GM19463 (cell line): Measurements from ENCODE around the gene KCTD17.
"Not testable (repeated sequence)": the region's sequence is repeated elsewhere in the genome, so short reads cannot be mapped to it uniquely, and the experiment has no call there.

Experiments used
- ATAC-seq: cut with Tn5 transposase; IDR thresholded peaks from one replicate; pipeline ENCODE4 v1.9.1; 2021; ENCODE audit warnings: mild to moderate bottlenecking, moderate library complexity; ENCODE audit not compliant: unreplicated experiment

The KCTD17 gene

DNA sequence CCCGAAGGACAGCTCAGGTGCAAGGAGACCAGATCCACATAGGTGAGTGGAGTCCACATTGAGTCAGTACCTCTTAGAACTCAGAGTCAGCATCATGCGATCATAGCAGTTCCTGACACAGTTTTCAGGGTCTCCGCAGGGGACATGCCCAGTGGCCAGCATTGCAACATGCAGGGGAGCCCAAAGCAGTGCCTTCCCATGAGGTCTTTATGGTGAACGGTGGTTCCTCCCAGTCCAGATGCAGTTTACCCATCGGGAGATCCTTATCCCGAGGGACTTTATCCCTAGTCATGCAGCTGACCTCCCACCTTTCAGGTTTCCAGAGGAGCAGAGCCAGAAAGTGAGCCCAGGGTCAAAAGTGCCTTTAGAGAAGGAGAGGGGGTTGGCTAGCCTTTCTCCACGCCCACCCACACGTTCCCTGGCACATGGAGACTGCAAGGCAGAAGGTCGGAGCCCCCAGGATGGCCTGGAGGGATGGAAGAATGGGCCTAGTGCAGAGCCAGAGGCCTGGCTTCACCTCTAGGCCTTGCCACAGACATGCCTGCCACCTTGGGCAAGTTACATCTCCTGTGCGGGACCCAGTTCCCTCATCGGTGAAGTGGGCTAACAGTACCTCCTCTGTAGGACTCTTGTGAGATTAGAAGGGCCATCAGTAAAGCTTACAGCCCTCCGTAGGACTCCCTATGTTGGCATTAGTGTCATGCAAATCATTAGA lies 6.4 kb downstream of the KCTD17 start:
- ATAC-seq, result no peak

DNA sequence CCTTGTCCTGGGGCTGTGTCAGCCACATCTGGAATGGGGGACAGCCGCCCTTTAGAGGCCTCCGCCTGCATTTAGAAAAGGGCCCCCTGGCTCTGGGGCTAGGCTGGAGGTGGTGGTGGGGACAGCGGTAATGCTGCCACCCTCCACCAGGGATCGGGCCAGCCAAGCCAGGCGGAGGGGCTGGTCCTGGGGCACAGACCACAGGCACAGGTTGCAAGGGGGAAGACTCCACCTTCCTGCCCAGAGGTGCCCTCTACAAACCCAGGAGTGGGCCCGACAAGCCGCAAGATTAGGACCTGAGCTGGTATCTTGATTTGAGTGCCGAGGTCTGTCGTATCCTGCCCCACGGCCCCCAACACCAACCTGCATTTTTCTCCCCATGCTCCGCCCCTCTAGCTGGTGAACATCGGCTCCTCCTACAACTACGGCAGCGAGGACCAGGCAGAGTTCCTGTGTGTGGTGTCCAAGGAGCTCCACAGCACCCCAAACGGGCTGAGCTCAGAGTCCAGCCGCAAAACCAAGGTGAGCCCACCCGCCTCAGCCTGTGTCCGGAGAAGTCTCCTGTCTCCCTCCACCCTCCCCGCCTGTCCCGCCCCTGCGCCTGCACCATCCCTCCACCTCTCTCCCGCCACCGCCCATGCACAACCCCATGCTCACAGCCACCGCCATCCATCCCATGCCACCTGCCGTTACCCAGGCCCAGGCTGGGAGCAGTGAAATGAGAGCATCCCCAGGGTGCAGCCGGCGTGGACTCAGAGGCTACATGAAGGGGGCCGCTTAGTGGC lies 7.6 kb downstream of the KCTD17 start:
- no peak for ATAC-seq

- ATAC-seq, result no peak
These were observed 8.4 kb downstream of the KCTD17 start for GRCh38 chr22:37059876-37060449.

GRCh38 chr22:37060801-37061610 lies 9.5 kb downstream of the KCTD17 start:
- no peak for ATAC-seq

- ATAC-seq, result no peak
These were observed 10.3 kb downstream of the KCTD17 start for GRCh38 chr22:37061611-37062375.

DNA sequence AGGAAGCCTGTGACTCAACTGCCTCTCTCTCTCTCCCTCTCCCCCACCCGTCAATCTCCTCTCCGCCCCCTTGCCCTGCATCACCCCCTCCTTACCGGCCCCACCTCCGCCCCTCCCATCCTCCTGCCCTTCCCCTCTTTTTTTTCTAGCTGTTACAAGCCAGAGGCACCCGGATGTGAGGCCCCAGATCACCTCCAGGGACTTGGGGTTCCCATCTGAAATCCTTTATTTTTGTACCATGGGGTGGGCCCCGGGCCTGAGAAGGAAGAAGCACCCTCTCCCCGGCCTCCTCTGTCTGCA lies 10.8 kb downstream of the KCTD17 start:
- no peak for ATAC-seq

DNA sequence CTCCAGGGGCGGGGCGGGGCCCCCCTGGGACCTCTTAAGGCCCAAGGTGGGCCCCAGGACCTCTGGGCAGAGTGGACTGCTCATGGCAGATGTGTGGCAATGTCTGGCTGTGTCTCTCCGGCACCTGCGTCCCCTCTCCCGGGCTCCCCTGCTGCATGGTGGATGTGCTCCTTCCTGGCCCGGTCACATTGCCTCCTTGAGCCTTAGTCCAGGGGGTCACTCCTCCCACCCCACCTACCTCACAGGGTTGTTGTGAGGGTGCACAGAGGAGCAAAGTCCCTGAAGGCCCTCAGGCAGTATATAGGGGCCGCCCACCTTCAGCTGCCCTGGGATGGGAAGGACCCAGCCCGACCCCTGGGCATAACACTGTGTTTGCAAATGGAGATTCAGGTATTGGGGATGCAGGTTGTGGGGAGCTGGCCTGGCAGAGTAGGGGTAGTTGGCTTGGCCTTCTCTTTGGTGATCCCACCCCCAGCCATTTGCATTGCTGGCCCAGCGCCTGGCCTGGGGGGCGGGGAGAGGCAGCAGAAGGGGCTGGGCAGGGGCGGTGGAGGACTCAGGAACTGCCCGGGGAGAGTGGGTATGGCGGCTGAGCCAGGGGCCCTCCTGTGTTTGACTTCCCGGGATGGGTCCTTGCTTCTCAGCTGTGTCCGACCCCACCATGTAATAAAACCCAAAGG lies 11.3 kb downstream of the KCTD17 start:
- ATAC-seq, result no peak

DNA sequence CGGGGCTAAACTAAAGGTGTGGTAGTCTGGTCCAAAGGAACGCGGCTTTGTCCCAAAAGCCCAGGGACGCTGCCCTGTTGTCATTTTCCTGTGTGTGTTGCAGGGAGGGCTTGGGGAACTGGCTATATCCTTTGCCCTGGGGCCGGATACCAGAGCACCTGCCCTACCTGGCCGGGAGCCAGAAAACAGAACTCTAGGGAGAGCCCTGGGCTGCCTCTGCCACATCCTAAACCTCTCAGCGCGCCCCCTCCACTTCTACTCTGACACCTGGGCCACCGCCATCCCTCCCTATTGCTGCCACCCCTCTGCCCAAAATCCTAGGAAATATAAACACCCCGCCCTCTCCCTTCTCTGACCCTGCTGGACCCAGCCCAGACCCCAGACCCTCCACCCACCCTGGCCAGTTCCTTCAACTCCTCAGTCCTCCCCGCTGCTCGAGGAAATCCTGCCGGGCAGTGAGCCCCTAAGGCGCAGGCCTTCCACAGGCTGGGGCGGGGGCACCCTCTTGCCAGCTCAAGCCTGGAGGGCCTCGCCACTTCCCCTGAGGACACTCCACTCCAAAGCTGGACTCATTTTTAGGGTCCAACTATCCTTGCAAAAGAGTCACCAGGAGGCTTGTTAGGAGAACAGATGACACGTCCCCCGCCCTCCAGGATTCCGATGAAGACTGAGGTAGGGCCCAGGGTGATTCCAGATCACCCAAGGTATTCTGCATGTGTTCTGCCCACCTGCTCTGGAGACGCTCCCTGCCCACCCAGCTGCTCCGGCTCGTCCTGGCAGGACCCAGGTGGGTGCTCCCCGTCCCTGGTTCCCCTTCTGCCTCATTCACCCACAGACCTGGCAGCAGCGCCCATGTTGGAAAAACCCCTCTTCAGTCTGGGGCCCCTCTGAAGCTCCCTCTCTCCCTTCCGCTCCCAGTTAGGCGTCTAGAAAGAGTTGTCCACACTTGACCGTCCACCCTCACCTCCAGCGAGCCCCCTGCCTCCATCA lies 12.2 kb downstream of the KCTD17 start:
- no peak for ATAC-seq

DNA sequence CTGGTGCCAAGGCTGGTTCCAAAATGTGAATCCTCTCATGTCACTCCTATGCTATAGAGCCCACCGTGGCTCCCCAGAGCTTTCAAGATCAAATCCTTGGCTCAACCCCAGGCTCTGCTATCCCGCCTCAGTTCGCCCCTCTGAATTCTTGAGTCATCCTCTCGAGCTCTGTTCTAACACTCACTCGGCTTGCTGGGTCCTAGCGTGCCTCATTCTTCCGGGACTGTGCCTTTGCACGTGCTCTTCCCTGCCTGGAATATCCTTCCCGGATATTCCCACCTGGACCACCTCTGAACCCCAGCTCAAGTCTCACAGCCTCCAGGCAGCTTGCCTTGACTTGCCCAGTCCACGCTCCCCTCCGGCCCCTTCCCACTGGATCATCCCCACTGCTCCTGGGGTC lies 13.0 kb downstream of the KCTD17 start:
- ATAC-seq, result no peak

- ATAC-seq, result no peak
These were observed 13.6 kb downstream of the KCTD17 start for GRCh38 chr22:37065180-37065579.

DNA sequence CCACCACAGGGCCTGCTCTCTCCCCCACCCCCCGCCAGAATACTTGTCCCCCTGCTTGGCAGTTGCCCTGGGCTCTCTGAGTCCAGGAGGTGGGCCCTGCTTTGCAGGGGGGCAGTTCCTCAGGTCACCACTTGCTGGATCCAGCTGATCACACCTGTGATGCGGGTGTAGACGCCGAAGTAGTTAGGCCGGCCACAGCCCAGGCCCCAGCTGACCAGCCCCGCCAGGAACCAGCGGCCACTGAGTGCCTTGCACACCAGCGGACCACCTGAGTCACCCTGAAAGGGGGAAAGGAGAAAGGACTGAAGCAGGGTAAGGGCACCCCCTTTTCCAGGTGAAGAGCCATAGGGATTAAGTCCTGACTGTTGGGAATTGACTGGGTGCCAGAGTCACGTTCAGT lies 14.4 kb downstream of the KCTD17 start:
- no peak for ATAC-seq

GRCh38 chr22:37067428-37067827 lies 15.9 kb downstream of the KCTD17 start:
- ATAC-seq, result no peak

GRCh38 chr22:37068859-37069258 lies 17.3 kb downstream of the KCTD17 start:
- no peak for ATAC-seq

GRCh38 chr22:37069319-37069718 lies 17.8 kb downstream of the KCTD17 start:
- no peak for ATAC-seq

GRCh38 chr22:37069719-37070118 lies 18.2 kb downstream of the KCTD17 start:
- no peak for ATAC-seq

DNA sequence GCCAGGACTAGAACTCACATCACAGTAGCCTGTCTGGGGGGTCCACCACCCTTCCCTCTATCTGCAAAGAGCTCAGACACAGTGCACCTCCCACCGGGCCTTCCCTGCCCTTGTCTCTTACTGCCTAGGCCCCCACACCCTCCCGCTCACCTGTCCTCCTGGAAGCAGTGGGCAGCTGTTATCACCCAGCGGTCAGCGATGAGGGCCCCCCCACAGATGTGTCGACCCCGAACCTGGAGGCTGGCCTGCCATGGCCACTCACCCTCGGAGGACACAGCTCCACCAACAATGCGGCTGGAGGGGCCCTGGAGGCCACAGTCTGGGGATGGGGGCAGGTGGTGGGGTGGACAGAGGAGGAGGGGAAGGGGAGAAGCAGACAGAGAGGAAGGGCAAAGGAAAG lies 18.8 kb downstream of the KCTD17 start:
- ATAC-seq, result no peak

DNA sequence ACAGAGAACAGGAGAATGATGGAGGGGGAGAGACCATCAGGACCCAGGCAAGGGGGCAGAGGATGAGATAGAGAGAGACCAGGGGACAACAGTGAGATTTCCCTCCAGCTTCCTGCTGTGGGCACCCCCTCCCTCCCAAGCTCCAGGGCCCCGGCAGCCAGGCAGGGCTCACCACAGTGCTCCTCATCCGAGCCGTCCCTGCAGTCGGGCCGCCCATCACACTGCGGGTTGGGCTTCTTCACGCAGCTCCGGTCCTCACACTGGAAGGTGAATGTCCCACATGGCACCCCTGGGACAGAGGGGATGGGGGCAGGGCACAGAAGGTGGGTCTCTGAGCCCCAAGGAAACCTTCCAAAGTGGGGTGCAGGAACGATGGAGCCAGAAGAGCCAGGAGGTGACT lies 19.2 kb downstream of the KCTD17 start:
- ATAC-seq, result no peak

- not testable (repeated sequence) for ATAC-seq
These were observed 20.5 kb downstream of the KCTD17 start for GRCh38 chr22:37071850-37072592.
